ENCODE measurements around the gene CISD3. TPM values are rescaled to one million over a fixed set of nuclear protein-coding genes. Genes with fewer than 3 reads are reported as not detected.

Gene CISD3
- total RNA-seq, 5 donors from 2014 or later (not counting 1 experiment from before 2014, with no cell fraction given): 10.7 to 21.5 (median 17.7) TPM

DNA sequence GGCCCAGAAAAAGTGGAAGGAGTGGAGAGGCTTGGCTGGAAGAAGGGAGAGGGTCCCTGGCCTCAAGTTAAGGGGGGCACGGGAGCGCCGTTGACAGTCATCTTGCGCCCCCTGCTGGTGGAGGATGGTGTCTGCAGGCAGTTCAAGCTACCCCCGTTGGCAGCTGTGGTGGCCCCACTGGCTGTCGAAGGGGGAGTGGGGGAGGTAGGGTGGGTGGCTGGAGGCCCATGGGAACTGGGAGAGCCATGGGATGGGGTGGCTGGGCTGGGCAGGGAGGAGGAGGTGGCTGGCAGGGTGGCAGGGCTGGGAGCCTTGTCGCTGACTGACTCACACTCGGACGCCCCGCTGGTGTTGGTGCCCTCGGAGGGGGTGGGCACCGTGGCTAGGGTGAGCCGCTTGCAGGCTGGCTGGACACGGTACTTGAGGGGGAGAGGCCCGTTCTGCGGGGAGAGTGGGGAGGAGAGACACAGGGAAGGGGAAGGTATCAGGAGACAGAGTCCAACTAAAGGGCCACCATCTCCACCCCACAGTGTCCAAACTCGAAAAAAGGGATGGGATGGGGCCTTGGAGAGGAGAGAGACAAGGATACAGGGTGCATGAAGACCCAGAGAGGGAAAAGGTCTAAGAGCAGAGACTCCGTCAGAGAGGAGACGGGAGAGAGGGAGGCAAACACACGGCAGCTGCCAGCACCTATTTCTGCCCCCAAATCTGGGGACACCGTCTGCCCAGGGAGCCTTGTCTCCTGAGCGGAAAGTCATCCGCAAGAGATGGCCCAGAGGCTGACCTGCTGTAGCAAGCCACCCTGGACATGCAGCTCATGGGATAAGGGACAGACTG lies 5.2 kb downstream of the CISD3 start:
- ATAC-seq (replicated peaks in 1 of 4) (peak in 2 of 4 experiments; percentile 27 to 41), DNase-seq (peak; percentile 19 to 82 (median 67))
- H3K27ac Mint-ChIP-seq: no peak overlapping the region
- no peak overlapping the region for H3K4me3 ChIP-seq (ENCODE audit: control insufficient read depth in 1 of 2, extremely low read depth in 1 of 2, low read length in 1 of 2)
- WGBS (ENCODE audit: insufficient coverage): 64% methylated on average over 16 of the region's 23 CpGs
- ChIA-PET POLR2A (interaction anchor here in 1 of 2 donors (0.6 kb wide), 1 partner anchor 19 kb away, joined by 3 read pairs; no protein-coding TSS in a partner anchor), CTCF (interaction anchor here (0.6 to 2.0 kb wide), 22 partner anchors 15 to 1475 kb away, joined by 3 to 23 read pairs (median 4); partner anchors contain the start of genes EPOP (in 1 of the 2) and PSMB3 (in 1 of the 2))
- peaks cover 4 to 8% of the 10 kb centered on the region in 2 donors for H3K36me3 ChIP-seq (ENCODE audit: control insufficient read depth in 2 of 2, extremely low read depth in 1 of 2, insufficient read depth in 1 of 2, low read length in 1 of 2)
- peaks cover 0 to 19% of the 10 kb centered on the region in 2 experiments for H3K27me3 ChIP-seq (replicated peaks in 1 of 2; ENCODE audit: control insufficient read depth in 2 of 2, extremely low read depth in 1 of 2, insufficient read depth in 2 of 2, low read length in 1 of 2)
- no peak overlapping the region for H3K27ac ChIP-seq (ENCODE audit: low read length)
- no peak overlapping the region for H3K4me3 Mint-ChIP-seq
- no peaks in the 10 kb centered on the region for H3K9me3 ChIP-seq
- no peaks in the 10 kb centered on the region for H3K9me3 Mint-ChIP-seq
- H3K4me1 ChIP-seq (ENCODE audit: control insufficient read depth in 1 of 2, extremely low read depth in 1 of 2, insufficient read depth in 2 of 2, low read length in 2 of 2): peaks cover 0 to 49% of the 10 kb centered on the region in 2 experiments
- peaks cover 36 to 49% (median 45%) of the 10 kb centered on the region in 3 donors for H3K4me1 Mint-ChIP-seq
- peaks cover 0 to 3% of the 10 kb centered on the region in 2 donors for H3K27me3 Mint-ChIP-seq
- H3K36me3 Mint-ChIP-seq: no peaks in the 10 kb centered on the region

DNA sequence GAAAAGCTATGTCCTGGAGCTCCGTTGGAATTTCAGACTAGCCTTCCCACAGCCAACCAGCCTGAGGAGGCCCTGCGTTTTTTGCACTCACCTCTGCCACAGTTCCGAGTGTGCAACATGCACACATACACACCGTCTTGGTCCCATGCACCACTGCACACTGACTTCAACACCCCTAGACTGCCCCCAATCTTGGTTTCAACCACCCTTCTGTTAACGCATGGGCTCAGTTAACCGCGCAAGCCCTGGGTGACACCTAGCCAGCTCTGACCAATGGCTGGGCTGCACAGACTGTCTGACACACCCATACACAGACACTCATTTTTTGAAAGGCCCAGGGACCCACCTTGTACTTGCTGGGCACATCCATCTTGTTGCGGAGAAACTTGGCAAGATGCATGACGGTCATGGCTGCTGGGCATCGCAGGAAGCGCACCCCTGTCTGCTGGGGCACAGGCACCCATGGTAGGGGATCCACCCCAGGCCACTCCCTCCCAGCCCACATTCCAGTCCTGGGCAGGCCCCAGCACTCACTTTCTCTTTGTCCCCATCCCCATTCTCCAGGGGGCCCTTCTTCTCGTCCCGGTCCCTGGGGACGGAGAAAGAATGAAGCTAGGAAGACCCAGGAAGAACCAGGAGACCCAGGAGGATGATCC lies 8.0 kb downstream of the CISD3 start:
- Histone ChIP-seq H3K9me3 (no peaks in the 10 kb centered on the region), H3K4me3 (ENCODE audit: control insufficient read depth in 1 of 2, extremely low read depth in 1 of 2, low read length in 1 of 2) (no peak overlapping the region), H3K36me3 (ENCODE audit: control insufficient read depth in 2 of 2, extremely low read depth in 1 of 2, insufficient read depth in 1 of 2, low read length in 1 of 2) (peaks cover 4 to 6% of the 10 kb centered on the region in 2 donors), H3K27me3 (replicated peaks in 1 of 2; ENCODE audit: control insufficient read depth in 2 of 2, extremely low read depth in 1 of 2, insufficient read depth in 2 of 2, low read length in 1 of 2) (peaks cover 0 to 38% of the 10 kb centered on the region in 2 experiments), H3K27ac (ENCODE audit: low read length) (no peak overlapping the region), H3K4me1 (ENCODE audit: control insufficient read depth in 1 of 2, extremely low read depth in 1 of 2, insufficient read depth in 2 of 2, low read length in 2 of 2) (peaks cover 0 to 25% of the 10 kb centered on the region in 2 experiments)
- ChIA-PET CTCF (interaction anchor here in 1 of 2 donors (0.5 to 1.4 kb wide), 4 partner anchors 10 to 179 kb away, joined by 3 read pairs; no protein-coding TSS in a partner anchor), POLR2A (no interaction called here)
- ATAC-seq (replicated peaks in 1 of 4) (no peak), DNase-seq (no peak)
- Mint-ChIP-seq H3K4me3 (no peak overlapping the region), H3K36me3 (no peaks in the 10 kb centered on the region), H3K9me3 (no peaks in the 10 kb centered on the region), H3K27ac (no peak overlapping the region), H3K4me1 (peaks cover 16 to 24% (median 20%) of the 10 kb centered on the region in 3 donors), H3K27me3 (peaks cover 0 to 10% of the 10 kb centered on the region in 2 donors)
- WGBS (ENCODE audit: insufficient coverage): 90% methylated on average over 12 of the region's 14 CpGs

DNA sequence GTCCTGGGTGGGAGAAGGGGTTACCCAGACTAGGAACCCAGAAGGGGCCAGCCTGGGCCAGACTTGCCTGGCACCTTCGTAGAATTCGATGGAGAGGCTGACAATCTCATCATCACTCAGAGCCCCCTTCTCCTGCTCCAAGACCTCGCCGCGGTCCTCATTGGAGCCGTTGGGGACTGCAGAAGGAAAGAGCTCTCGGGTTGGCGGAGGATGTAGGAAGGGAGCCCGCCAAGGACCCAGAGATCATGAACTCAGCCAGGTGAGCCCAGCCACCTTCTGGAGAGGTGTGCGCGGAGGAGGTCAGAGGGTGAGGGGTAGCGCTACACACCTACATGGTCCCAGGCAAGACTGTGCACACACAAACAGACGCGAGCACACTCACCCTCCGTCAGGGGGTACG lies 8.5 kb downstream of the CISD3 start:
- Mint-ChIP-seq H3K27ac (no peak overlapping the region), H3K27me3 (peaks cover 0 to 14% of the 10 kb centered on the region in 2 donors), H3K4me1 (peaks cover 12 to 19% (median 17%) of the 10 kb centered on the region in 3 donors), H3K9me3 (no peaks in the 10 kb centered on the region), H3K36me3 (no peaks in the 10 kb centered on the region), H3K4me3 (no peak overlapping the region)
- no peaks in the 10 kb centered on the region for H3K9me3 ChIP-seq
- ChIA-PET POLR2A (no interaction called here), CTCF (no interaction called here)
- no peak overlapping the region for H3K27ac ChIP-seq (ENCODE audit: low read length)
- no peak for DNase-seq
- peaks cover under 1 to 3% of the 10 kb centered on the region in 2 donors for H3K36me3 ChIP-seq (ENCODE audit: control insufficient read depth in 2 of 2, extremely low read depth in 1 of 2, insufficient read depth in 1 of 2, low read length in 1 of 2)
- 92% methylated on average over 9 of the region's 16 CpGs for WGBS (ENCODE audit: insufficient coverage)
- H3K4me1 ChIP-seq (ENCODE audit: control insufficient read depth in 1 of 2, extremely low read depth in 1 of 2, insufficient read depth in 2 of 2, low read length in 2 of 2): peaks cover 0 to 19% of the 10 kb centered on the region in 2 experiments
- H3K4me3 ChIP-seq (ENCODE audit: control insufficient read depth in 1 of 2, extremely low read depth in 1 of 2, low read length in 1 of 2): no peak overlapping the region
- ATAC-seq (replicated peaks in 1 of 4): no peak
- peaks cover 0 to 44% of the 10 kb centered on the region in 2 experiments for H3K27me3 ChIP-seq (replicated peaks in 1 of 2; ENCODE audit: control insufficient read depth in 2 of 2, extremely low read depth in 1 of 2, insufficient read depth in 2 of 2, low read length in 1 of 2)

DNA sequence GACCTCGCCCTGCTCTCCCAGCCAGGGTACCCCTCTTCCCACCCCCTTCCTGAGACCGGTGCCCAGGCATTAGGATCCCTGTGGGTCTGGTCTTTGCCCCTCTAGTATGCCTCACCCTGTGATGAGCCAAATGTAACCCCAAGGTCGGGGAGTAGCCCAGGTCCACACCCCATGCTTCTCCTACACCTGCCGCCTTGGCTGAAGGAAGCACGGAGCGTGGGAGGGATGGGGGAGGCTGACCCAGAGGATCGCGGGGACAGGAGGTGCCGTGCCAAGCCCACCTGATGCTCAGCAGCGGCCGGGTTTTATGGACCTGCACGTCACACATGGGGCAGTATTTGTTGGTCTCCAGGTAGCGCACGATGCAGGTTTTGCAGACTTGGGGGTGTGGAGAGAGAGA lies 9.2 kb downstream of the CISD3 start:
- Histone ChIP-seq H3K27ac (ENCODE audit: low read length) (no peak overlapping the region), H3K4me3 (ENCODE audit: control insufficient read depth in 1 of 2, extremely low read depth in 1 of 2, low read length in 1 of 2) (no peak overlapping the region), H3K27me3 (replicated peaks in 1 of 2; ENCODE audit: control insufficient read depth in 2 of 2, extremely low read depth in 1 of 2, insufficient read depth in 2 of 2, low read length in 1 of 2) (peaks cover 0 to 48% of the 10 kb centered on the region in 2 experiments), H3K36me3 (ENCODE audit: control insufficient read depth in 2 of 2, extremely low read depth in 1 of 2, insufficient read depth in 1 of 2, low read length in 1 of 2) (no peaks in the 10 kb centered on the region), H3K9me3 (no peaks in the 10 kb centered on the region), H3K4me1 (ENCODE audit: control insufficient read depth in 1 of 2, extremely low read depth in 1 of 2, insufficient read depth in 2 of 2, low read length in 2 of 2) (peaks cover 0 to 13% of the 10 kb centered on the region in 2 experiments)
- Mint-ChIP-seq H3K4me1 (peaks cover 7 to 13% (median 11%) of the 10 kb centered on the region in 3 donors), H3K27ac (no peak overlapping the region), H3K27me3 (peaks cover 0 to 21% of the 10 kb centered on the region in 2 donors), H3K9me3 (no peaks in the 10 kb centered on the region), H3K36me3 (no peaks in the 10 kb centered on the region), H3K4me3 (no peak overlapping the region)
- CTCF ChIA-PET: no interaction called here
- no peak for DNase-seq
- 79% methylated on average over 2 of the region's 14 CpGs for WGBS (ENCODE audit: insufficient coverage)
- POLR2A ChIA-PET: no interaction called here
- no peak for ATAC-seq (replicated peaks in 1 of 4)

DNA sequence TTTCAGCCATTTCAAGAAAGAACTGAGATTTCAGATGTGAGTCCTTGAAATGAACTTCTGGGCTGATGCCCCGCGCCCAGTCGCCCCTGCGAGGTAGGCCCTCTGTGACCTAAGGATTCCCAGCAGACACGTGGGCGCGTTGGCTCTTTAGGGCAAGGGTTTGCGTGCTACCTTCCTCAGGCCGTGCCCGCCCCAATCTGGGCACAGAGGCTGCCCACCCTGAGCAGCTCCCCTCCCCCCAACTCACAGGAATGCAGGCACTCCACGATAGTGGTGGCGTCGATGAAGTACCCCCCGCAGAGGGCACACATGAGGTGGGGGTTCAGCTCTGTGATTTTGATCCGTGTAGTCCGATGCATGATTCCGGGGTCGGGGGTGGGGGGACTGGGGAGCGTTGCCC lies 9.9 kb downstream of the CISD3 start:
- Histone ChIP-seq H3K4me1 (ENCODE audit: control insufficient read depth in 1 of 2, extremely low read depth in 1 of 2, insufficient read depth in 2 of 2, low read length in 2 of 2) (peaks cover 0 to 7% of the 10 kb centered on the region in 2 experiments), H3K27me3 (replicated peaks in 1 of 2; ENCODE audit: control insufficient read depth in 2 of 2, extremely low read depth in 1 of 2, insufficient read depth in 2 of 2, low read length in 1 of 2) (peaks cover 0 to 54% of the 10 kb centered on the region in 2 experiments), H3K36me3 (ENCODE audit: control insufficient read depth in 2 of 2, extremely low read depth in 1 of 2, insufficient read depth in 1 of 2, low read length in 1 of 2) (no peaks in the 10 kb centered on the region), H3K27ac (ENCODE audit: low read length) (no peak overlapping the region), H3K9me3 (no peaks in the 10 kb centered on the region), H3K4me3 (ENCODE audit: control insufficient read depth in 1 of 2, extremely low read depth in 1 of 2, low read length in 1 of 2) (no peak overlapping the region)
- CTCF ChIA-PET: no interaction called here
- H3K4me3 Mint-ChIP-seq: no peak overlapping the region
- no peaks in the 10 kb centered on the region for H3K9me3 Mint-ChIP-seq
- H3K27ac Mint-ChIP-seq: no peak overlapping the region
- no peak for DNase-seq
- H3K36me3 Mint-ChIP-seq: no peaks in the 10 kb centered on the region
- H3K27me3 Mint-ChIP-seq: peaks cover 0 to 28% of the 10 kb centered on the region in 2 donors
- ATAC-seq (replicated peaks in 1 of 4): no peak
- 85% methylated on average over 4 of the region's 19 CpGs for WGBS (ENCODE audit: insufficient coverage)
- H3K4me1 Mint-ChIP-seq: peaks cover 3 to 5% (median 4%) of the 10 kb centered on the region in 3 donors
- POLR2A ChIA-PET: no interaction called here

DNA sequence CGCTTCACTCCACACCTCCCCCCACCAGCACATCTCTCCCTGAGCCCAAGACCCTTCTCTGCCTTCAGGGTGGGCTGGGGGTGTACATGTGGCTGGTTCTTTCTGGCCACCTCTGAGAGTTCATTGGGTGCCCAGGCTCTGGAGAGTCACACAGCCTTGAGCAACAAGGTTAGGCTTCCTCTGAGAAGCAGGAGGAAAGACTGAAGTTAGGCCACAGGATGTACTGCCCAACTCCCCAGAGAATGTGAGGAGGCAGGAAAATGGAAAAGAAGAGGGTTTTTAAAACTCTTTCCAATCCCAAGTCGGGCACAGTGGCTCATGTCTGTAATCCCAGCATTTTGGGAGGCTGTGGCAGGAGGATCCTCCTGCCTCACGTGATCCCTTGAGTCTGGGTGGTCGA lies 10.7 kb downstream of the CISD3 start:
- H3K27ac ChIP-seq (ENCODE audit: low read length): no peak overlapping the region
- 88% methylated on average over 2 of the region's 4 CpGs for WGBS (ENCODE audit: insufficient coverage)

More for the DNA sequence above, 10.7 kb downstream of the CISD3 start:
- DNase-seq (no peak), ATAC-seq (replicated peaks in 1 of 4) (no peak)
- H3K4me3 ChIP-seq (ENCODE audit: control insufficient read depth in 1 of 2, extremely low read depth in 1 of 2, low read length in 1 of 2): no peak overlapping the region
- ChIA-PET CTCF (no interaction called here), POLR2A (no interaction called here)
- no peaks in the 10 kb centered on the region for H3K9me3 Mint-ChIP-seq
- no peaks in the 10 kb centered on the region for H3K9me3 ChIP-seq
- peaks cover 0 to 1% of the 10 kb centered on the region in 2 experiments for H3K4me1 ChIP-seq (ENCODE audit: control insufficient read depth in 1 of 2, extremely low read depth in 1 of 2, insufficient read depth in 2 of 2, low read length in 2 of 2)
- H3K36me3 ChIP-seq (ENCODE audit: control insufficient read depth in 2 of 2, extremely low read depth in 1 of 2, insufficient read depth in 1 of 2, low read length in 1 of 2): no peaks in the 10 kb centered on the region
- H3K27ac Mint-ChIP-seq: no peak overlapping the region
- peaks cover 0 to 2% (median 0%) of the 10 kb centered on the region in 3 donors for H3K4me1 Mint-ChIP-seq
- H3K27me3 ChIP-seq (replicated peaks in 1 of 2; ENCODE audit: control insufficient read depth in 2 of 2, extremely low read depth in 1 of 2, insufficient read depth in 2 of 2, low read length in 1 of 2): peaks cover 0 to 60% of the 10 kb centered on the region in 2 experiments
- H3K27me3 Mint-ChIP-seq: peaks cover under 1 to 30% of the 10 kb centered on the region in 2 donors
- H3K4me3 Mint-ChIP-seq: no peak overlapping the region
- no peaks in the 10 kb centered on the region for H3K36me3 Mint-ChIP-seq

Data from T-cell (primary cell).